IMR-90 (cell line): Measurements from ENCODE around the gene CST9. TPM values are rescaled to one million over a fixed set of nuclear protein-coding genes. Genes with fewer than 3 reads are reported as not detected.

Experiments used
- ATAC-seq: fragments of 200-7000 bp; cut with Tn5 transposase; 2 replicates; pipeline ENCODE4 v1.9.1; 2020; ENCODE audit warnings: low read depth, mild to moderate bottlenecking, moderate library complexity
- BruUV-seq: library from RNA; stranded (reverse); fragments of 400-500 nt; replicated peaks from 2 replicates; lab custom pipeline; 2021; lab: Mats Ljungman, UMichigan
- CTCF ChIA-PET: fragments of 300-600 bp; formaldehyde crosslinking; extraction: SDS; loops from one replicate; lab custom pipeline; 2021; ENCODE audit warnings: antibody characterized with exemption; lab: Yijun Ruan, JAX
- POLR2A ChIA-PET: fragments of 300-600 bp; sonication (Branson Sonifier 250); formaldehyde crosslinking; loops from one replicate; lab custom pipeline; 2022; ENCODE audit warnings: antibody characterized with exemption; ENCODE audit not compliant: unreplicated experiment; lab: Charles Lee
- DNase-seq: peaks from one replicate; pipeline ENCODE4 v3.0.0; 2013
- H2AFZ ChIP-seq: replicated peaks from 2 replicates; pipeline ENCODE3; 2013; ENCODE audit warnings: low read length, mild to moderate bottlenecking; ENCODE audit not compliant: poor library complexity
- H2AK5ac ChIP-seq: 2 replicates; pipeline ENCODE4 v1.6.1; 2013; ENCODE audit warnings: low read depth, low read length, inconsistent platforms
- H2AK9ac ChIP-seq: replicated peaks from 2 replicates; pipeline ENCODE3; 2013; ENCODE audit warnings: mild to moderate bottlenecking, low read depth, low read length, moderate library complexity; ENCODE audit not compliant: poor library complexity
- H2BK120ac ChIP-seq: 2 replicates; pipeline ENCODE4 v1.6.1; 2013; ENCODE audit warnings: low read depth, low read length, inconsistent platforms
- H2BK15ac ChIP-seq: 3 replicates; pipeline ENCODE4 v1.6.1; 2013; ENCODE audit warnings: low read depth, low read length, inconsistent platforms
- H2BK20ac ChIP-seq: 2 replicates; pipeline ENCODE4 v1.6.1; 2013; ENCODE audit warnings: low read depth, mild to moderate bottlenecking, inconsistent platforms, low read length, moderate library complexity
- H2BK5ac ChIP-seq: 2 replicates; pipeline ENCODE4 v1.6.1; 2013; ENCODE audit warnings: mild to moderate bottlenecking, low read depth, low read length, inconsistent platforms; ENCODE audit not compliant: poor library complexity, severe bottlenecking
- H3K14ac ChIP-seq: replicated peaks from 2 replicates; pipeline ENCODE4 v1.6.1; 2013; ENCODE audit warnings: low read depth, low read length, inconsistent platforms
- H3K18ac ChIP-seq: 2 replicates; pipeline ENCODE4 v1.6.1; 2013; ENCODE audit warnings: low read depth, low read length, control low read depth
- H3K23ac ChIP-seq: 2 replicates; pipeline ENCODE4 v1.6.1; 2013; ENCODE audit warnings: low read depth, low read length, inconsistent platforms
- H3K27ac ChIP-seq: 2 replicates; pipeline ENCODE4 v1.5.1; 2013; ENCODE audit warnings: mild to moderate bottlenecking, control low read depth, low read length; ENCODE audit not compliant: insufficient read depth
- H3K27me3 ChIP-seq: 2 replicates; pipeline ENCODE4 v1.6.1; 2013; ENCODE audit warnings: low read length; ENCODE audit not compliant: control insufficient read depth, insufficient read depth
- H3K36me3 ChIP-seq: 2 replicates; pipeline ENCODE4 v1.6.1; 2013; ENCODE audit warnings: low read length, mixed read lengths; ENCODE audit not compliant: control insufficient read depth, insufficient read depth
- H3K4ac ChIP-seq: 2 replicates; pipeline ENCODE4 v1.6.1; 2013; ENCODE audit warnings: low read depth, low read length, inconsistent platforms
- H3K4me1 ChIP-seq: 2 replicates; pipeline ENCODE4 v1.6.1; 2013; ENCODE audit warnings: low read length, mixed read lengths; ENCODE audit not compliant: control insufficient read depth, insufficient read depth
- H3K4me2 ChIP-seq: 2 replicates; pipeline ENCODE4 v1.6.1; 2013; ENCODE audit warnings: low read depth, mild to moderate bottlenecking, control low read depth, low read length, moderate library complexity
- H3K4me3 ChIP-seq: 2 replicates; pipeline ENCODE4 v1.5.1; 2013; ENCODE audit warnings: low read depth, mild to moderate bottlenecking, control low read depth, low read length, moderate library complexity; ENCODE audit not compliant: insufficient read depth
- H3K56ac ChIP-seq: 2 replicates; pipeline ENCODE4 v1.6.1; 2013; ENCODE audit warnings: low read length, inconsistent platforms; ENCODE audit not compliant: insufficient read depth; ENCODE audit errors: extremely low read depth
- H3K79me1 ChIP-seq, 2 experiments: 2 replicates each; pipeline ENCODE4 v1.6.1; 2013; ENCODE audit warnings: low read length in 2 of 2, inconsistent platforms in 1 of 2, low read depth in 1 of 2
- H3K9ac ChIP-seq: 2 replicates; pipeline ENCODE4 v1.6.1; 2013; ENCODE audit warnings: low read depth, low read length, control low read depth
- H3K9me1 ChIP-seq: 2 replicates; pipeline ENCODE4 v1.6.1; 2013; ENCODE audit warnings: low read length, inconsistent platforms; ENCODE audit not compliant: insufficient read depth
- H3K9me3 ChIP-seq: 2 replicates; pipeline ENCODE4 v1.6.1; 2013; ENCODE audit warnings: low read length; ENCODE audit not compliant: control insufficient read depth, insufficient read depth
- H4K20me1 ChIP-seq: 2 replicates; pipeline ENCODE4 v1.6.1; 2013; ENCODE audit warnings: low read length, inconsistent platforms; ENCODE audit not compliant: insufficient read depth
- H4K5ac ChIP-seq: 2 replicates; pipeline ENCODE4 v1.6.1; 2013; ENCODE audit warnings: mild to moderate bottlenecking, low read depth, low read length, control low read depth
- H4K8ac ChIP-seq, 2 experiments: 2 replicates each; pipeline ENCODE4 v1.6.1; 2013; ENCODE audit warnings: low read depth in 2 of 2, low read length in 2 of 2, control low read depth in 1 of 2, inconsistent platforms in 1 of 2
- H4K91ac ChIP-seq: 2 replicates; pipeline ENCODE4 v1.6.1; 2013; ENCODE audit warnings: low read depth, low read length, inconsistent platforms; ENCODE audit not compliant: insufficient read depth
- BHLHE40 ChIP-seq: fragments of 150-350 bp; IDR thresholded peaks from 2 replicates; pipeline ENCODE4 v1.6.1; 2016; ENCODE audit warnings: mild to moderate bottlenecking, low read depth, low read length
- CEBPB ChIP-seq: IDR thresholded peaks from 2 replicates; pipeline ENCODE4 v1.6.1; 2012; ENCODE audit warnings: low read depth, low read length, improper control_type of control experiment
- CHD1 ChIP-seq: IDR thresholded peaks from 2 replicates; pipeline ENCODE4 v1.6.1; 2012; ENCODE audit warnings: low read depth, low read length, improper control_type of control experiment
- CTCF ChIP-seq: conservative IDR thresholded peaks from 2 replicates; pipeline ENCODE4 v1.5.1; 2012; ENCODE audit warnings: mild to moderate bottlenecking, low read depth, low read length, improper control_type of control experiment
- ELK1 ChIP-seq: fragments of 150-350 bp; IDR thresholded peaks from 2 replicates; pipeline ENCODE4 v1.6.1; 2016; ENCODE audit warnings: low read depth, mild to moderate bottlenecking, low read length, moderate library complexity, borderline replicate concordance
- FOS ChIP-seq: fragments of 150-350 bp; IDR thresholded peaks from 2 replicates; pipeline ENCODE4 v1.6.1; 2016; ENCODE audit warnings: low read depth, low read length
- MAFK ChIP-seq: IDR thresholded peaks from 2 replicates; pipeline ENCODE4 v1.6.1; 2012; ENCODE audit warnings: low read depth, low read length, improper control_type of control experiment
- MAZ ChIP-seq: IDR thresholded peaks from 2 replicates; pipeline ENCODE4 v1.6.1; 2012; ENCODE audit warnings: low read depth, mild to moderate bottlenecking, low read length, improper control_type of control experiment, moderate library complexity, borderline replicate concordance
- MXI1 ChIP-seq: IDR thresholded peaks from 2 replicates; pipeline ENCODE4 v1.6.1; 2012; ENCODE audit warnings: low read depth, mild to moderate bottlenecking, low read length, moderate library complexity, borderline replicate concordance
- NFE2L2 ChIP-seq: fragments of 150-350 bp; IDR thresholded peaks from 2 replicates; pipeline ENCODE4 v1.6.1; 2016; ENCODE audit warnings: low read depth, mild to moderate bottlenecking, low read length
- POLR2A ChIP-seq: IDR thresholded peaks from 2 replicates; pipeline ENCODE4 v1.6.1; 2012; ENCODE audit warnings: mild to moderate bottlenecking, low read depth, low read length
- RAD21 ChIP-seq: IDR thresholded peaks from 2 replicates; pipeline ENCODE4 v1.6.1; 2012; ENCODE audit warnings: low read length, improper control_type of control experiment
- RCOR1 ChIP-seq: IDR thresholded peaks from 2 replicates; pipeline ENCODE4 v1.6.1; 2012; ENCODE audit warnings: mild to moderate bottlenecking, low read length, improper control_type of control experiment; ENCODE audit not compliant: insufficient replicate concordance
- RFX5 ChIP-seq: IDR thresholded peaks from 2 replicates; pipeline ENCODE4 v1.8.0; 2012; ENCODE audit warnings: low read depth, mild to moderate bottlenecking, low read length, moderate library complexity
- SMC3 ChIP-seq: fragments of 150-350 bp; IDR thresholded peaks from 2 replicates; pipeline ENCODE4 v1.6.1; 2016; ENCODE audit warnings: low read depth, mild to moderate bottlenecking, antibody characterized with exemption, low read length, moderate library complexity
- USF2 ChIP-seq: fragments of 150-350 bp; IDR thresholded peaks from 2 replicates; pipeline ENCODE4 v1.6.1; 2017; ENCODE audit warnings: mild to moderate bottlenecking, antibody characterized with exemption, low read length, low read depth
- dilution Hi-C: fragments of 300-500 bp; cut with HindIII; formaldehyde crosslinking; loops from one replicate; pipeline ENCODE4 v1.14.3; 2018; ENCODE audit warnings: low sequenced_read_pairs; ENCODE audit not compliant: unreplicated experiment
- in situ Hi-C: fragments of 300-500 bp; cut with MboI; formaldehyde crosslinking; loops from 3 replicates; pipeline ENCODE4 v1.14.3; 2019; ENCODE audit warnings: low sequenced_read_pairs, inconsistent platforms, mixed read lengths
- intact Hi-C: fragments of 100-400 bp; cut with micrococcal nuclease; formaldehyde crosslinking; loops from 2 replicates; pipeline ENCODE4 v1.10.0; 2022
- polyA plus RNA-seq, 3 experiments: library from polyadenylated mRNA; depleted of rRNA; stranded (reverse); fragments of >200 nt; gene quantifications; 2 replicates each; pipeline ENCODE4 v1.2.3, GENCODE V29; 2012; ENCODE audit warnings: low replicate concordance in 1 of 3
- total RNA-seq: library from RNA; depleted of rRNA; stranded (reverse); fragments of >200 nt; gene quantifications from 2 replicates; pipeline ENCODE4 v1.2.3, GENCODE V29; 2012

CST9 gene
- total and polyA plus RNA-seq, 2 of the 4 experiments (the other 2 are of a cell fraction), result not detected

GRCh38 chr20:23598481-23598880, 7.2 kb downstream of the CST9 start:
- H2BK120ac ChIP-seq, result no peak overlapping the region
- H3K4me3 ChIP-seq, result no peak overlapping the region
- no peak overlapping the region for H3K4ac ChIP-seq
- H4K91ac ChIP-seq, result no peak overlapping the region
- ChIA-PET CTCF (interaction anchor here (0.6 kb wide), 1 partner anchor 1257 kb away, joined by 7 read pairs; no protein-coding TSS in a partner anchor), POLR2A (no interaction called here)
- no peak overlapping the region for H3K9ac ChIP-seq
- H3K9me1 ChIP-seq, result no peaks in the 10 kb centered on the region
- no peaks in the 10 kb centered on the region for H3K4me1 ChIP-seq
- H3K23ac ChIP-seq, result no peak overlapping the region
- no peak overlapping the region for H2BK15ac ChIP-seq
- H3K27ac ChIP-seq, result no peak overlapping the region
- H3K9me3 ChIP-seq, result no peaks in the 10 kb centered on the region
- ATAC-seq (no peak), DNase-seq (no peak)
- H2BK5ac ChIP-seq, result no peak overlapping the region
- H3K4me2 ChIP-seq, result no peak overlapping the region
- no peak overlapping the region for H3K14ac ChIP-seq
- TF ChIP-seq USF2 (no peak), SMC3 (no peak), MAZ (no peak), NFE2L2 (no peak), CHD1 (no peak), CEBPB (no peak), RFX5 (no peak), FOS (no peak), CTCF (no peak), POLR2A (no peak), RAD21 (no peak), MXI1 (no peak), RCOR1 (no peak), BHLHE40 (no peak), MAFK (no peak), ELK1 (no peak)
- H3K56ac ChIP-seq, result no peak overlapping the region
- H3K18ac ChIP-seq, result no peak overlapping the region
- no peak overlapping the region for H2AK5ac ChIP-seq
- H4K20me1 ChIP-seq, result no peaks in the 10 kb centered on the region
- no peak overlapping the region for H4K5ac ChIP-seq
- dilution Hi-C loops (no loop called here), in situ Hi-C loops (no loop called here), intact Hi-C loops (no loop called here)
- peaks cover 9% of the 10 kb centered on the region for H3K27me3 ChIP-seq
- no TSS peak for BruUV-seq
- no peak overlapping the region for H2AFZ ChIP-seq
- H2AK9ac ChIP-seq, result no peak overlapping the region
- no peak overlapping the region for H4K8ac ChIP-seq
- H2BK20ac ChIP-seq, result no peak overlapping the region
- no peaks in the 10 kb centered on the region for H3K36me3 ChIP-seq
- no peaks in the 10 kb centered on the region for H3K79me1 ChIP-seq
